IPS-18a (cell line): ENCODE results near the gene F2RL1.
"Not testable (repeated sequence)": the region's sequence is repeated elsewhere in the genome, so short reads cannot be mapped to it uniquely, and the experiment has no call there.

Source experiments
- H3K27ac ChIP-seq: one replicate; pipeline ENCODE4 v1.5.1; 2013; ENCODE audit warnings: low read length
- H3K27me3 ChIP-seq: one replicate; pipeline ENCODE4 v1.6.1; 2013; ENCODE audit warnings: mild to moderate bottlenecking, low read length; ENCODE audit not compliant: control insufficient read depth, insufficient read depth
- H3K36me3 ChIP-seq: one replicate; pipeline ENCODE4 v1.6.1; 2013; ENCODE audit warnings: low read depth, low read length; ENCODE audit not compliant: control insufficient read depth
- H3K4me1 ChIP-seq: one replicate; pipeline ENCODE4 v1.6.1; 2013; ENCODE audit warnings: low read depth, low read length; ENCODE audit not compliant: control insufficient read depth
- H3K4me3 ChIP-seq: one replicate; pipeline ENCODE4 v1.5.1; 2013; ENCODE audit warnings: low read length
- H3K9ac ChIP-seq: one replicate; pipeline ENCODE4 v1.6.1; 2013; ENCODE audit warnings: mild to moderate bottlenecking, low read length, moderate library complexity
- H3K9me3 ChIP-seq: one replicate; pipeline ENCODE4 v1.6.1; 2013; ENCODE audit warnings: low read depth, low read length; ENCODE audit not compliant: control insufficient read depth

F2RL1 gene

GRCh38 chr5:76818844-76819831, at the start of gene F2RL1:
Gene F2RL1 (plus strand): TSS chr5:76819030. CDS start chr5:76819183, 153 bp downstream.
- peaks cover 18% of the 10 kb centered on the region for H3K4me1 ChIP-seq
- peak within 1 kb of the TSS; percentile 96 for H3K4me3 ChIP-seq
- H3K27me3 ChIP-seq, result peaks cover 42% of the 10 kb centered on the region
- peak within 1 kb of the TSS; percentile 74 for H3K9ac ChIP-seq
- no peaks in the 10 kb centered on the region for H3K9me3 ChIP-seq
- no peaks in the 10 kb centered on the region for H3K36me3 ChIP-seq
- H3K27ac ChIP-seq, result no peak within 1 kb of the TSS

- not testable (repeated sequence) for H3K27ac ChIP-seq
Observed at GRCh38 chr5:76771041-76771440, 47.8 kb upstream of the F2RL1 start.

GRCh38 chr5:76771705-76772405, 47.0 kb upstream of the F2RL1 start:
- Histone ChIP-seq H3K4me1 (no peaks in the 10 kb centered on the region), H3K9me3 (no peaks in the 10 kb centered on the region), H3K27ac (no peak overlapping the region), H3K27me3 (no peaks in the 10 kb centered on the region), H3K4me3 (no peak overlapping the region), H3K9ac (no peak overlapping the region), H3K36me3 (no peaks in the 10 kb centered on the region)

More at GRCh38 chr5:76771041-76771440, 47.8 kb upstream of the F2RL1 start:
- not testable (repeated sequence) for H3K4me3 ChIP-seq, H3K27me3 ChIP-seq, H3K9me3 ChIP-seq, H3K9ac ChIP-seq, H3K4me1 ChIP-seq, H3K36me3 ChIP-seq

GRCh38 chr5:76775921-76776320, 42.9 kb upstream of the F2RL1 start:
- Histone ChIP-seq H3K36me3 (no peaks in the 10 kb centered on the region), H3K9me3 (no peaks in the 10 kb centered on the region), H3K27me3 (no peaks in the 10 kb centered on the region), H3K4me3 (no peak overlapping the region), H3K9ac (no peak overlapping the region), H3K4me1 (peaks cover 8% of the 10 kb centered on the region), H3K27ac (no peak overlapping the region)

GRCh38 chr5:76776391-76776790, 42.4 kb upstream of the F2RL1 start:
- Histone ChIP-seq H3K9me3 (no peaks in the 10 kb centered on the region), H3K9ac (no peak overlapping the region), H3K4me3 (no peak overlapping the region), H3K4me1 (peaks cover 8% of the 10 kb centered on the region), H3K27me3 (no peaks in the 10 kb centered on the region), H3K36me3 (no peaks in the 10 kb centered on the region), H3K27ac (no peak overlapping the region)

- not testable (repeated sequence) for H3K27ac ChIP-seq, H3K27me3 ChIP-seq, H3K4me3 ChIP-seq, H3K9me3 ChIP-seq, H3K36me3 ChIP-seq, H3K9ac ChIP-seq
- H3K4me1 ChIP-seq, result peaks cover 17% of the 10 kb centered on the region
Observed at GRCh38 chr5:76780616-76781015, 38.2 kb upstream of the F2RL1 start.

GRCh38 chr5:76781775-76782174, 37.1 kb upstream of the F2RL1 start:
- peaks cover 17% of the 10 kb centered on the region for H3K4me1 ChIP-seq
- no peaks in the 10 kb centered on the region for H3K27me3 ChIP-seq
- no peak overlapping the region for H3K4me3 ChIP-seq
- no peak overlapping the region for H3K9ac ChIP-seq
- no peaks in the 10 kb centered on the region for H3K36me3 ChIP-seq
- H3K27ac ChIP-seq, result no peak overlapping the region
- H3K9me3 ChIP-seq, result no peaks in the 10 kb centered on the region

- H3K9ac ChIP-seq, result no peak overlapping the region
- peaks cover 17% of the 10 kb centered on the region for H3K4me1 ChIP-seq
- no peaks in the 10 kb centered on the region for H3K27me3 ChIP-seq
- H3K36me3 ChIP-seq, result no peaks in the 10 kb centered on the region
- H3K9me3 ChIP-seq, result no peaks in the 10 kb centered on the region
- H3K27ac ChIP-seq, result no peak overlapping the region
- no peak overlapping the region for H3K4me3 ChIP-seq
Observed at GRCh38 chr5:76782444-76782843, 36.4 kb upstream of the F2RL1 start.

- Histone ChIP-seq H3K9ac (no peak overlapping the region), H3K27me3 (no peaks in the 10 kb centered on the region), H3K27ac (no peak overlapping the region), H3K9me3 (no peaks in the 10 kb centered on the region), H3K4me3 (no peak overlapping the region), H3K36me3 (no peaks in the 10 kb centered on the region), H3K4me1 (peaks cover 9% of the 10 kb centered on the region)
Observed at GRCh38 chr5:76787237-76787636, 31.6 kb upstream of the F2RL1 start.

- Histone ChIP-seq H3K9me3 (no peaks in the 10 kb centered on the region), H3K27me3 (no peaks in the 10 kb centered on the region), H3K9ac (no peak overlapping the region)
Observed at GRCh38 chr5:76788362-76788761, 30.5 kb upstream of the F2RL1 start.

GRCh38 chr5:76789275-76789674, 29.6 kb upstream of the F2RL1 start:
- H3K4me3 ChIP-seq, H3K36me3 ChIP-seq, H3K9me3 ChIP-seq, H3K27ac ChIP-seq, H3K4me1 ChIP-seq, H3K9ac ChIP-seq, H3K27me3 ChIP-seq: not testable (repeated sequence)

More at GRCh38 chr5:76788362-76788761, 30.5 kb upstream of the F2RL1 start:
- Histone ChIP-seq H3K27ac (no peak overlapping the region), H3K4me3 (no peak overlapping the region), H3K4me1 (peaks cover 9% of the 10 kb centered on the region), H3K36me3 (no peaks in the 10 kb centered on the region)
